COLO829 (cell line): Measurements from ENCODE around the gene ZBTB18.

Source experiments
- DNase-seq: peaks from one replicate; pipeline ENCODE4 v3.0.0; 2012; ENCODE audit warnings: low spot score

ZBTB18 gene

DNA sequence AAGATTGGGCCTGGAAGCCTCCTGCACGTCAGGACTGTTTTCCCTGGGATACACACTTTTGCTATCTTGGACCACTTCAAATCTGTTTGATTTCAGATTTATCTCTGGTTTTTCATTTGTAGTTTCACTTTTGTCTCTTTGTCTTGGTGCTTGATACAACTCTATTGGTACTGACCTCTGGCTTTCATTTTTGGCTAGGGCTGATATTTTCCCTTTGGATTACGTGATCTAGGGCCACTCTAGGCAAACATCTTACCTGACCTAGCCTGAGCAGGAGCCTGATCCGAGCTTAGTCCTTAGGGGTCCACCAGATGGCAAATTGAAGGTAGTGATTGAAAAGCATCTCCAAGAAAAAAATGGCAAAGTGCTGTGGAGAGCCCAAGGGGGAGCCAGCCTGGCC, 39.6 kb downstream of the ZBTB18 start:
- no peak for DNase-seq

DNA sequence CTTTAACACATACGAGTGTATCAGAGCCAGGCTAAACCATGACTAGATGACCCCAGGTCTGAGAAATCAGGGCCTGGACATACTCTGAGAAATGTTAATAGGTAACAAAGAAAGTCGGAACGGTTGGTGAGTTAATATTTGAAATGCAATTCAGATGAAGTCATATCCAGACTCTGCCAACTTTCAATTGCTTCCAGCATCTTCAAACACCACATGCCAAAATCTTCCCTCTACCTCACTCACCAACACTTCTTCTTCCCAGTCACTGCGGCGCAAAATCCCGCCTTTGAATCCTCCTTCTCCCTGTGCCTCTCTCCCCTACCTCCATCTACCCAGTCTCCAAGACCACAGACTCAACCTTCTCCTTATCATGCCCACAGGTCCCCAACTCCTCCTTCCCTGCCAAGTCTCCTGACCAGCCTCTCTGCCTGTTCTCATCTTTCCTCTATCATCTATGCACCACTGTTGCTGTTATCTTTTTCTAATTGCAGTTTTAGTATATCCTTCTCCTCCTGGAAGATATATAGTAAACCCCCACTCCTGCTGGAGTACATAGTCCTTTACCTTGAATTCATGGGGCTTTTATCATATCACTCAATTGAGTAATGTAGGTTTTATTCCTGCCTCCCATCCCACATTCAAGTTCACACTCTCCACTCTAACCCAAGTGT, 41.3 kb downstream of the ZBTB18 start:
- no peak for DNase-seq

DNA sequence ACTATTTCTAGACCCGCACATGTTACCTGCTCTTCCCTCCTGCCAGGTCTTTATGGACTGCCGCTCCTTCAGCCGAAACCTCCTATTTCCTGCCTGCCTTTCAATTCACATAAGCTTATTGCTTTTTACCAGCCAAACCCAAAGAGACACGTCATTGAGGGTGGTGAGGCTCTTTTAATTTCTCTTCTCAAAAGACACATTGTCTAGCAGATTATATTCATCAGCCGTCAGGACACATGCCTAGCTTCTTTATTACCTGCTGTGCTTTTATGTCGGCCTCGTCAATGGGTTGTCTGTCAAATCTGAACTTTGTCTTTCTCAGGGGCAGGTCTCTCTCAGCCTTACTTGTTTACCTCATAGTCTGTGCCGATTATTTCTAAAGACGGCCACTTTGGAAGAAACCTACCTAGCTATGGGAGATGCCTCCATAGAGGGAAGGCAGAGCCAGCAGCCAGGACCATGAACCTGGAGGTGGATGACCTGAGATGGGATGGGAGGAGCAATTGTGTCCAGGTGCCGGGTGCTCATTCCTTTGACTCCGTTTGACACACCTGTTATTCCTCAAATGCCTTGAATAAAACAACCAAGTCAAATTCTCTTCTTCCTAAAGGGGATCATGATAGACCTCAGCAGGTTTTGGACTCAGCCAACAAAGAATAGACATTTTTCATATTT, 42.0 kb downstream of the ZBTB18 start:
- peak; percentile 79 for DNase-seq

DNA sequence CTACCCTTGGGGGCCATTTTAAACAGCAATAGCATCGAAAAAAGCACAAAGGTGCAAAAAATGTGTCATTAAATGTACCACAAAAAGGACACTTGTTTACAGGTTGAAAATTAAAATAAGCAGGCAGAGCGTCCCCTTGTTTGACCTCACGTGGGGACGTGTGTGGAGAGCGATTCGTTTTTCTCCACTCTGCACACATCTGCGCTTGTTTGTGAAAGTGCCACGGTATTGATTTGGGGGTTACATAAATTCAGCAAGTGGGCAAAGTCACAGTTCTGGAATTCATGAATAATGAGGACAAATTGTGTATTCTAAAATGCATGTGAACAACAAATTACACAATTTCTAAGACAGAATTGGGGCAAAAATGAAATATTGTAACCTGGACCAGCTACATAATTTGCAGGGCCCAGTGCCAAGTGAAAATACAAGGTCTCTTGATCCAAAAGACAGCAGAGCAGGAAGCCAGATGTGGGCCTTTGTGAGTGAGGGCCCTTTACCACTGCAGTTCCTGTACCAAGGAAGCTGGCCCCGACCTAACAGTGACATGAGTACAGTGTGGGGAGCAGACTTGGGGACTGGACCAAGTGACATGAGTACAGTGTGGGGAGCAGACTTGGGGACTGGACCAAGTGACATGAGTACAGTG, 43.9 kb downstream of the ZBTB18 start:
- no peak for DNase-seq

DNA sequence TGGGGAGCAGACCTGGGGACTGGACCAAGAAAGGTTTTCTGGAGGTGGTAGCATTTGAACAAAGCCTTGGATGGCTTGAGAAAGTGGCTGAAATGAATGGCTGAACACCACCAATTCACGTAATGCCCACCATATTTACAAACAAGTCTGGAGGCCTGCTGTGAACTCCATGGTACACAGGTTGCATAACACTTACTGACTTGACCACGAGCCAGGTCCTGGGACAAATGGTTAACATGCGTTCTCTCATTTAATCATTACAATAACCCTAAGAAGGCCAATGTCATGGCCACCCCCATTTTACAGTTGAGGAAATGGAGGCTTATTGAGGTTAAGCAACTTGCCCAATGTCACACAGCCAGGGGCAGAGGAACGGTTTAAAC, 44.4 kb downstream of the ZBTB18 start:
- no peak for DNase-seq

DNA sequence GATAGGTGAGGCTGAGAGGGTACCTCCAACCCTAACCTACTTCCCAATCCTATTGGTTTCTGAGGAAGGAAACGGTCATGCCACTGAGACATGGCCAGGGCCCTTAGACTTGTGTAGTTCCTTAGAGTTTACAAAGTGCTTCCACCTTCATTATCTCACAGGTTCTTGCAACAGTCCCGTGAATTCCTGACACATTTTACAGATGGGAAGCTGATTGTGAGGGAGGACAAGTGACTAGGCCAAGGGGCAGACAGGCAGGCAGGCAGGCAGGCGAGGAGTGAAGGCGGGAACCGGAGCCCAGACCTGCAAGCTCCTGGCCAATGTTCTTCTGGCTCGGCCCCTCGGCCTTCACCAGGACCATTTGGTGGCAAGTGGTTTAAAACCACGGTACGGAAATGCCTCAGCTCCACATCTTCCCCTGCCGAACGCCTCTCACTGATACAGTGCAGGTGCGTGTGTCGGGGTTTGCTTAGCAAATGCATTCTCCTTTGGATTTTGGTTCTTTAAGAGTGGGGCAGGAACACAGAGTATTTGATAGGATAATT, 45.1 kb downstream of the ZBTB18 start:
- no peak for DNase-seq

DNA sequence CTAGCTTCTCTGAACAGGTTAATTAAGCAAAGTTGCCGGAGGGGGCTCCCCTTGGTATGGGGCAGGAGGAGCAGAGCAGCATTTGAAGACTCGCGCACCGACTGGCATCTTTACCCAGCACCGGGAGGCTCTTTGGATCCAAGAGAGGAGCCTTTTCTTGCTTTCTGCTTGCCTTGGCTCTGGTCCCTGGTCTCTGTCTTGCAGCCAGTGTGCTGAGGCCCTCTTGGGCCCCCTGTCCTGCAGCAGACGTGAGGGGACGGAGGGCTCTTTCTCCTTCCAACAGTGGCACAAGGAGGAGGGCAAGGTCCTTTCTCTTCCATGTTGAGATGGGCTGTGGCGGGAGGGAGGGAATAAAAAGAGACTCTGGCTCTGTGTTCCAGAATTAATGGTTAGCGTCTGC, 45.6 kb downstream of the ZBTB18 start:
- DNase-seq, result no peak

DNA sequence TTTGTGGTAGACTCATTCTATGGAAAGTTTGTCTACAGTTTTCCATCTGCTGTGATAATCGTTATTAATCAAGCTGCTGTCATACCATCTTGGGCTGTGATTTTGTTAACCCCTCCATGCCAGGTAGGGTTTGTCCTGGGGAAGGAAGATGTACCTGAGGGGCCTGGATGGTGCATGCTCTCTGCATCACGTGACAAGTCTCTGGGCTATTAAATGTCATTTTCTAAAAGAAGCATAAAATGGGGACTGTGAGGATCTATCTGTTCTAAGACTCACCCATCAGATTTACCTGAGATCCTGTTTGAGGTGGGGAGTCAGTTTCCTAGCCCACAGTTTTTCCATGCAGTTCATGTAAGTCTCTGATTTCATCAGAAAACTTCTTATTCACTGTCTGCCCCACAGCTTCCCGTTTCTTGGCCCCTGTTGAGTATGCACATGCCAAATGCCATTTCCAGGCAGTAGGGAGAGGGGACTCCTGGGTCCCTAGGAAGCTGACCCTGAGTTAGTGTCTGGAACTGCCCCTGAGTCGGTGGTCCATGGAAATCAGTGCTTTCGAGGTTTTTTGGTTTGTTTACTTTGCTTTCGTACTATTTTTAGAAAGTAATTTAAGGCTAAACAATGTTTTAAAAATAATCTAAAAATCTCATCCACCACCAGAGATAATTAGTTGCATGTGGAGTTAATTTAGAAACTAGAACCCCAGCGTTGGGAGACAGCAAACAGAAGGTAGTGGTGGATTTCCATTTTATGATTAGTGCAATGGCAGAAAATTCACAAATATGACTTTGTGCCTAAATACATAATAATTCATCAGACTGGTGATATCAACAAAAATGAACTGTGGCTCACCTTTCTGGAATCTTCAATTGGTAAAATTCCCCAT, 46.7 kb downstream of the ZBTB18 start:
- no peak for DNase-seq

DNA sequence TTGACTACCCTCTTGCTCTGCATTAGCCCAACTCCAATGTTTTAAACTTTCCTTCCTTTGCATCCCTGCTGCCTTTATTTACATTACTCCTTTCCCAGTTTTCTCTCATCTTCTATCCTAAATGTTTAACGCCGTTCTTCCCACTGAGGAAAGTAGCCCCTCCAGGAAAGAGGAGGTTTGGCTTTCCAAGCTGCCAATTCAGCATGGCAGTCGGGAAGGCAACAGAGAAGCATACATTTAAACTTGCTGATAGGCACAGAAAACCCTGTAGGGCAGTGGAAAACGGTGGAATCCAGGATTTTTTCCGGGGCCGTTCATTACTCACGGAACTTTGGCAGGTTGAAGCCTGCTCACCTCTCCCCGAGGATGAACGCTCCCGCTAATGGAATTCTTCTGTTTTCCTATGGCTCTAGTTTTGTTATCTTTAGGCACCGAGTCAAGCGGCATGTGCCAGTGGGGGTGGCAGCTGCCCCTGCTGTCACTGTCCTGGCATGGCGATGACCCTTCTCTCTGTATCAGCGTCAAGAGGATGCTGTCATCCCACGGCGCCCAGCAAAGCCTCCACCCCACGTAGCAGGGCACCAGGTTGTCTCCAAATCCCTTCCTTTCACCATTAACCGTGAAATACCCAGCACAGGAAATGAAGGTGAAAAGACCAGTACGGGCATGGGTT, 48.3 kb downstream of the ZBTB18 start:
- no peak for DNase-seq

DNA sequence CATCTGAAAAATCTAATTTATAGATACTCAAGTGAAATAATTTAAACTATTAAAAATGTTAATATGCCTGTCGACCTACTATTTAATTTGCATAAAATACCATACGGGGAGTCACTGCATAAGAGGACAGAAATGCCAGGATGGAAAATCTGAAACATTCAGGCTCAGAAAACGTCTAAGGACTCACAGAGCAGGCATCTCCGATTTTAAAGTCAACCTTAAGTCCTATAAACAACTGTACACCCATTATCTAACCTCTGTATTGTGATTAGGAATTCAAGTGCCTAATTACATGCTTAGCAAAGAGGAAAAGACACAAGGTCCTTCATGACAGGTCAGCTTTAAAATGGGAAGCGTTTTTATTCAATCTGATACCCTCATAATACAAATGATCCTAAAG, 49.2 kb downstream of the ZBTB18 start:
- no peak for DNase-seq

DNA sequence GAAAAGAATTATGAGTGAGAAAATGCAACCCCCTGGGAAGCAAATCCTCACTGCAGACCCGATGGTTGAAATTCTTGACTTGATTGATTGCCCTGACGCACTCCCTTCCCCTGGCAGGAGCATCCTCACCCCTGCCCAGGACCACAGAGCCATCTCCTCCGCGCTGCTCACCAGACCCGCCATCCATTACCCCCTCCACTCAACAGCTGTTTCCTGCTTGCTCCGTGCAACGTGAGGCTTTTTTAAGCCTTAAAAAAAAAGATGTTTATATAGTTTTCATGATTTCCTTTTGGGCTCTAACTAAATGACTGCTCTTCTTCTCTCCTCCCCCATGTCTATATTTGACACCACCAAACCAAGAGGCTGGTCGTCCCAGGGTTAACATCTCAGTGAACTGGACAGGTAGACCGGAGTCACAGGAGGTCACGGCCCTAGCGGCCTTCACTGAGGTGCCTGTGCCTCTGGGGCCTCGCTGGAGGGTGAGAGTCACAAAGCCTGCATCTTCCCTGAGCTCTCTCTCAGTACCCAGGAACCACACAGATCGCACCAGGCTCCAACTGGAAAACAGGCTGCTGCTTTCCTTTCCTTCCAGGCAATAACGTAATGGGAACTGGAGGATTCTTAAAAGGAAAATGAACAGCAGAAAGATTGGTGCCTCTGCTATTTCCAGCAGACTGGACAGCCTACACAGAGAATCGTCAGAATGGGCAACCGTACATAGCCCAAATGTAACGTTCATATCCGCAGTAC, 49.8 kb downstream of the ZBTB18 start:
- no peak for DNase-seq

DNA sequence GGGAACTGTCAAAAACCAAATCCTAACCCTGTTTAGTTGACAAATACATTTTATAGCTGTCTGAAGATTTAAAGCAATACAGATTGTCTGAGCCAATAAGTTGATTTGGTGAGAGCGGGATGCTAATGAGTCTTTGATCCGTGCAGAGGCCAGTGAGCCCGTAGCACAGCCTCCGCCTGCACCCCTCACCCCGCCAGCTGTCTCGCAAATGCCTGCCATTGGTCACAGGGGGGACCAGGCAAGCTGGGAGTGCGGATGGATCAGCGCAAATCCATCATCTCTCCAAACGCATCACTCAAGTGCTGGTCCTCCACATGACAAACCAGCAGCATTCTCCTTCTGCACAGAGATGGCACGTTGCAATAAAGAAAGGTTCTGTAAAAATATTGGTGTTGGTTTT, 51.0 kb downstream of the ZBTB18 start:
- DNase-seq, result no peak

DNA sequence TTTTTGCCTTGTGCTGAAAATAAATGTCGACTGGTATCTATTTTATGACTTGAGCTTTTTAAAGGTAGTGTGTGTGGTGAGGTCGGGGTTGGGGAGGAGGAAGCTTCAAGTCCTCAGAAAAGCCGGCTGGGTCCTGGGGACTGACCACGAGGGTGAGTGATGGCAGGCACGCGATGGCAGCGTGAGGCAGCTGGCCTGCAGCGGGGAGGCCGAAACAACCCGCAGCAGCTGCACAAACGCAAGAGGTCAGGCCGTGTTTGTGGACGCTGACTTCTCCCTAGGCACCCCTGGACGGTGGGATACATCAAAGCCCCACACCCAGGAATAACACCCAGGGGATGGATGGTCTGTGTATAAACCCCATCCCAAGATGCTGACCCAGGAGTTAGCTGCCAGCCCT, 51.4 kb downstream of the ZBTB18 start:
- DNase-seq, result no peak

DNA sequence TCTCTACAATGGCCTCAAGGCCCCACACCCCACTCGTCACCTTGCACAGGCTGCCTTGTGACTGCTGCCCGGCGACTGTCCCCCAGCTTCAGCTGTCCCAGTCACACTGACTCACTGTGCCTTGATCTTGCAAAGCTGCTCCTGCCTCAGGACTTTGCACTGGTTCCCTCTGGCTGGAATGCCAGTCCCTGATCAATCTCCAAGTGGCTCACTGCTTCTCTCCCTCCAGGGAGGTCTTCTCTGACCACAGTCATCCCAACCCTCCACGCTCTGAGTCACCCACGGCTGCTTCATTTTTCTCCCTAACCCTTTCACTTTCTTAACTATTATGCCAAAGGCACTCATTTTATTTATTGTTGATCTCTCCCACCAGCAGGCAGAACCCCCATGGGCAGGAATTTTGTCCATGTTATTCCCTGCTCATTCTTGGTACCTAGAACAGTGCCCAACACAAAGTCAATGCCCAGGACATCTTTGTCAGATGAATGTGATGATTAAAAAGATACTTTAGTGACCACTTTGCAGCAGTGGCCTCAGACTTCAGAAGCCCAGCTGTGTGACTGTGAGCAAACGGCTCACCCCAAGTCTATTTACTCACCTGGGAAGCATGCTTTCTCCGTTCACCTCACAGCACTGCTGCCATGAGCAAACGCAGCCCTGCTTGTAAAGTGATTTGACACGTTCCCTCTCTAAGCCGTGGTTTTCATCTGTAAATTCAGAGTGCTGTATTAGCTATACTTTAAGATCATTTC, 53.4 kb downstream of the ZBTB18 start:
- DNase-seq, result peak; percentile 35

DNA sequence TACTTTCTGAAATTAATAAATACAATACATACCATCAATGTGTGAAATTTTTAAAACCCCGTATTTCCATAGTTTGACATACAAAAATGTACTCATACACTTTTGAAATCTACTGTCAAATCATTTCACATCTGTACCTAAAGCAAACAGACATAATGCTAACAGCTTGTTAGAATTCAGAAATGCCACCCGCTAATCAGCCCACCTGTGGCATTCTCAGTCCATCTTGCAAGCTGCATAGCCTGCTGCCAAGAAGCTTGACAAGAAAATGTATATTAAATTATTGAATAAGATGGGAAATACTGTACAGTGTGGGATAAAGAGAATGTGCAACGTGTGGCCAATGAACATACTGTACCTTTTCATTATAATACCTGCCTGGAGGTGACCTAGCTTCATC, 55.1 kb downstream of the ZBTB18 start:
- no peak for DNase-seq
